ENCODE results near the gene BACE1-AS. TPM values are rescaled to one million over a fixed set of nuclear protein-coding genes. Genes with fewer than 3 reads are reported as not detected.
A peak's percentile ranks its signal among the peaks of the same experiment; 100 is the strongest.

Gene BACE1-AS
- total RNA-seq, 1 experiment from 2014 or later: 10.8 TPM

DNA sequence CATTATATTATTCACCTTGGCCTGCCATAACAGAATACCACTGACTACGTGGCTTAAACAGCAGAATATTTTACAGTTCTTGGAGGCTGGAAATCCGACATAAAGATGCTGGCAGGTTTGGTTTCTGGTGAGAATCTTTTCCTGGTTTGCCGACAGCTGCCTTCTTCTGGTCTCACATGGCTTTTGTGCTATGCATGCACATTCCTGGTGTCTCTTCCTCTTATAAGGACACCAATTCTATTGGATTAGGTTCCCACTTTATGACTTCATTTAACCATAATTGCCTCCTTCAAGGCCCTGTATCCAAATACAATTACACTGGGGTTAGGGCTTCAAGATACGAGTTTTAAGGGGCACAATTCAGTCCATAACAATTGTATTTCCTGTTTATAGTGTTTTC, 41.6 kb upstream of the BACE1-AS start:
- in situ Hi-C loops (cut with HindIII; ENCODE audit: low pct_unique_long_range_greater_than_20kb, low sequenced_read_pairs): no loop called here
- POLR2A ChIA-PET: no interaction called here
- DNase-seq (ENCODE audit: low read depth, low spot score) (no peak), ATAC-seq (no peak)
- intact Hi-C loops (cut with micrococcal nuclease; ENCODE audit: unreplicated experiment): no loop called here
- Histone ChIP-seq H3K36me3 (ENCODE audit: control insufficient read depth, insufficient read depth, low read length) (peaks cover 15% of the 10 kb centered on the region), H3K27ac (ENCODE audit: low read length) (no peak overlapping the region), H3K4me3 (ENCODE audit: low read depth in 2 of 2, low read length in 2 of 2) (no peak overlapping the region), H3K9me3 (ENCODE audit: control insufficient read depth, insufficient read depth, low read depth, low read length) (no peaks in the 10 kb centered on the region), H3K27me3 (ENCODE audit: control insufficient read depth, insufficient read depth, low read length) (no peaks in the 10 kb centered on the region), H3K4me1 (ENCODE audit: control insufficient read depth, insufficient read depth, low read length) (no peaks in the 10 kb centered on the region)
- TSS peak; percentile 28 for BruUV-seq (replicated peaks)
- TF ChIP-seq TCF7L2 (IDR thresholded peaks at IDR 0.05; ENCODE audit: low read depth, low read length) (no peak), SIN3A (IDR thresholded peaks at IDR 0.05; ENCODE audit: borderline replicate concordance, insufficient read depth, low read depth, low read length) (no peak), POLR2AphosphoS5 (IDR thresholded peaks at IDR 0.05; ENCODE audit: low read depth, low read length) (no peak)
- TF ChIP-seq, protein P1, sequence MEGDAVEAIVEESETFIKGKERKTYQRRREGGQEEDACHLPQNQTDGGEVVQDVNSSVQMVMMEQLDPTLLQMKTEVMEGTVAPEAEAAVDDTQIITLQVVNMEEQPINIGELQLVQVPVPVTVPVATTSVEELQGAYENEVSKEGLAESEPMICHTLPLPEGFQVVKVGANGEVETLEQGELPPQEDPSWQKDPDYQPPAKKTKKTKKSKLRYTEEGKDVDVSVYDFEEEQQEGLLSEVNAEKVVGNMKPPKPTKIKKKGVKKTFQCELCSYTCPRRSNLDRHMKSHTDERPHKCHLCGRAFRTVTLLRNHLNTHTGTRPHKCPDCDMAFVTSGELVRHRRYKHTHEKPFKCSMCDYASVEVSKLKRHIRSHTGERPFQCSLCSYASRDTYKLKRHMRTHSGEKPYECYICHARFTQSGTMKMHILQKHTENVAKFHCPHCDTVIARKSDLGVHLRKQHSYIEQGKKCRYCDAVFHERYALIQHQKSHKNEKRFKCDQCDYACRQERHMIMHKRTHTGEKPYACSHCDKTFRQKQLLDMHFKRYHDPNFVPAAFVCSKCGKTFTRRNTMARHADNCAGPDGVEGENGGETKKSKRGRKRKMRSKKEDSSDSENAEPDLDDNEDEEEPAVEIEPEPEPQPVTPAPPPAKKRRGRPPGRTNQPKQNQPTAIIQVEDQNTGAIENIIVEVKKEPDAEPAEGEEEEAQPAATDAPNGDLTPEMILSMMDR (IDR thresholded peaks at IDR 0.05): no peak
- TF ChIP-seq, protein P2, sequence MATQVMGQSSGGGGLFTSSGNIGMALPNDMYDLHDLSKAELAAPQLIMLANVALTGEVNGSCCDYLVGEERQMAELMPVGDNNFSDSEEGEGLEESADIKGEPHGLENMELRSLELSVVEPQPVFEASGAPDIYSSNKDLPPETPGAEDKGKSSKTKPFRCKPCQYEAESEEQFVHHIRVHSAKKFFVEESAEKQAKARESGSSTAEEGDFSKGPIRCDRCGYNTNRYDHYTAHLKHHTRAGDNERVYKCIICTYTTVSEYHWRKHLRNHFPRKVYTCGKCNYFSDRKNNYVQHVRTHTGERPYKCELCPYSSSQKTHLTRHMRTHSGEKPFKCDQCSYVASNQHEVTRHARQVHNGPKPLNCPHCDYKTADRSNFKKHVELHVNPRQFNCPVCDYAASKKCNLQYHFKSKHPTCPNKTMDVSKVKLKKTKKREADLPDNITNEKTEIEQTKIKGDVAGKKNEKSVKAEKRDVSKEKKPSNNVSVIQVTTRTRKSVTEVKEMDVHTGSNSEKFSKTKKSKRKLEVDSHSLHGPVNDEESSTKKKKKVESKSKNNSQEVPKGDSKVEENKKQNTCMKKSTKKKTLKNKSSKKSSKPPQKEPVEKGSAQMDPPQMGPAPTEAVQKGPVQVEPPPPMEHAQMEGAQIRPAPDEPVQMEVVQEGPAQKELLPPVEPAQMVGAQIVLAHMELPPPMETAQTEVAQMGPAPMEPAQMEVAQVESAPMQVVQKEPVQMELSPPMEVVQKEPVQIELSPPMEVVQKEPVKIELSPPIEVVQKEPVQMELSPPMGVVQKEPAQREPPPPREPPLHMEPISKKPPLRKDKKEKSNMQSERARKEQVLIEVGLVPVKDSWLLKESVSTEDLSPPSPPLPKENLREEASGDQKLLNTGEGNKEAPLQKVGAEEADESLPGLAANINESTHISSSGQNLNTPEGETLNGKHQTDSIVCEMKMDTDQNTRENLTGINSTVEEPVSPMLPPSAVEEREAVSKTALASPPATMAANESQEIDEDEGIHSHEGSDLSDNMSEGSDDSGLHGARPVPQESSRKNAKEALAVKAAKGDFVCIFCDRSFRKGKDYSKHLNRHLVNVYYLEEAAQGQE (IDR thresholded peaks at IDR 0.05; ENCODE audit: insufficient read depth in 1 of 2, low read depth in 2 of 2, low read length in 1 of 2): no peak
- CTCF ChIA-PET: no interaction called here

DNA sequence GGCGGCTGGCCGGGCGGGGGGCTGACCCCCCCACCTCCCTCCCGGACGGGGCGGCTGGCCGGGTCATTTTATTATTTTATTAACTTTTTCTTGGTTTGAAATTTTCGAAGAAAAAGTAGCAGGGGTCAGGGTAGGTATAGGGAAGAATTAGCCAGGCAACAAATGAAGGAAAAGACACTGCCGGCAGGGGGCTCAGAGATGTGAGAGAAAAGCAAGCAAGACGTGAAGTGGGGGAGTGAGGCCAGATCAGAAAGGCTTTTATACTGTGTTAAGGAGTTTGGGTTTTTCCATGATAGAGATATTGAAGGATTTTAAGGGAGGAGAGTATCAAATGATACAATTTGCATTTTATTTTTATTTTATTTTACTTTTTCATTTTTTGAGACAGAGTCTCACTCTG, 39.6 kb upstream of the BACE1-AS start:
- Histone ChIP-seq H3K4me1 (ENCODE audit: control insufficient read depth, insufficient read depth, low read length) (no peaks in the 10 kb centered on the region), H3K9me3 (ENCODE audit: control insufficient read depth, insufficient read depth, low read depth, low read length) (no peaks in the 10 kb centered on the region), H3K4me3 (ENCODE audit: low read depth in 2 of 2, low read length in 2 of 2) (no peak overlapping the region), H3K27me3 (ENCODE audit: control insufficient read depth, insufficient read depth, low read length) (no peaks in the 10 kb centered on the region), H3K27ac (ENCODE audit: low read length) (no peak overlapping the region), H3K36me3 (ENCODE audit: control insufficient read depth, insufficient read depth, low read length) (peaks cover 10% of the 10 kb centered on the region)
- in situ Hi-C loops (cut with HindIII; ENCODE audit: low pct_unique_long_range_greater_than_20kb, low sequenced_read_pairs) (no loop called here), intact Hi-C loops (cut with micrococcal nuclease; ENCODE audit: unreplicated experiment) (no loop called here)
- ATAC-seq: no peak
- ChIA-PET POLR2A (no interaction called here), CTCF (no interaction called here)
- no peak for DNase-seq (ENCODE audit: low read depth, low spot score)
- TF ChIP-seq, protein P2 (IDR thresholded peaks at IDR 0.05; ENCODE audit: insufficient read depth in 1 of 2, low read depth in 2 of 2, low read length in 1 of 2): no peak
- TF ChIP-seq SIN3A (IDR thresholded peaks at IDR 0.05; ENCODE audit: borderline replicate concordance, insufficient read depth, low read depth, low read length) (no peak), TCF7L2 (IDR thresholded peaks at IDR 0.05; ENCODE audit: low read depth, low read length) (no peak), POLR2AphosphoS5 (IDR thresholded peaks at IDR 0.05; ENCODE audit: low read depth, low read length) (no peak)
- TF ChIP-seq, protein P1 (IDR thresholded peaks at IDR 0.05): no peak
- no TSS peak for BruUV-seq (replicated peaks)
